ENCODE results near the gene KIF3C. TPM values are rescaled to one million over a fixed set of nuclear protein-coding genes. Genes with fewer than 3 reads are reported as not detected.
A peak's percentile ranks its signal among the peaks of the same experiment; 100 is the strongest.

Gene KIF3C
- total and polyA plus RNA-seq, 2 donors (not counting 3 experiments of a cell fraction or from before 2014, with no cell fraction given), result 11.4 to 40.7 TPM

DNA sequence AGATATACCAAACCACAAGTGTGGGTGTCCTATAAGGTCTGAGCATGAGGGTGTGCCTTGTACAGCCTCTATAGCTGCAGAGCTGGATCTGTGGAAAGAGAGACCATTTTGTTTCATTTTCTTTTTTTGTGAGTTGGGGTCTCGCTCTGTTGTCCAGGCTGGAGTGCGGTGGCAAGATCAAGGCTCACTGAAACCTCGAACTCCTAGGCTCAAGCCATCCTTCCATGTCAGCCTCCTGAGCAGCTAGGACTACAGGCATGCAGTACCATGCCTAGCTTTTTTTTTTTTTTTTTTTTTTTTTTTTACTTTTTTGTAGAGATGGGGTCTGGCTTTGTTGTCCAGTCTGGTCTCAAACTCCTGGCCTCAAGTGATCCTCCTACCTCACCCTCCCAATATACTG is 10.7 kb downstream of the KIF3C start:
- Histone ChIP-seq H3K27ac (ENCODE audit: insufficient read depth, low read depth, low read length) (peak overlapping the region; percentile 19), H3K79me2 (ENCODE audit: control insufficient read depth, insufficient read depth, low read length) (peaks cover 10% of the 10 kb centered on the region), H2AFZ (ENCODE audit: low read depth, low read length) (no peak overlapping the region), H3K4me3 (replicated peaks in 1 of 3; ENCODE audit: insufficient read depth in 1 of 3, low read depth in 1 of 3, low read length in 3 of 3) (no peak overlapping the region), H4K20me1 (replicated peaks; ENCODE audit: control insufficient read depth, extremely low read depth, insufficient read depth, low read length) (no peaks in the 10 kb centered on the region), H3K9me1 (replicated peaks; ENCODE audit: control insufficient read depth, extremely low read depth, insufficient read depth, low read length) (no peaks in the 10 kb centered on the region), H3K9me3 (replicated peaks; ENCODE audit: control insufficient read depth, insufficient read depth, low read length) (no peaks in the 10 kb centered on the region), H3K4me1 (ENCODE audit: control insufficient read depth, extremely low read depth, insufficient read depth, low read length) (peaks cover 11% of the 10 kb centered on the region), H3K27me3 (ENCODE audit: control insufficient read depth in 2 of 2, insufficient read depth in 2 of 2, low read length in 2 of 2) (no peaks in the 10 kb centered on the region), H3K36me3 (ENCODE audit: control insufficient read depth in 2 of 2, extremely low read depth in 1 of 2, insufficient read depth in 2 of 2, low read length in 2 of 2) (peaks cover 3 to 8% of the 10 kb centered on the region in 2 experiments), H3K9ac (replicated peaks; ENCODE audit: extremely low read depth, insufficient read depth, low read length) (no peak overlapping the region), H3K4me2 (ENCODE audit: insufficient read depth, low read length) (no peak overlapping the region)
- POLR2A ChIA-PET, result interaction anchor here (0.7 to 1.0 kb wide), 3 partner anchors 55 to 545 kb away, joined by 3 to 5 read pairs (median 4); partner anchors contain the start of gene RAB10
- no peak for TF ChIP-seq MYC (IDR thresholded peaks at IDR 0.05; ENCODE audit: low read depth, low read length)
- no peak for TF ChIP-seq EZH2 (IDR thresholded peaks at IDR 0.05; ENCODE audit: borderline replicate concordance, low read depth, low read length, severe bottlenecking)
- no peak for TF ChIP-seq POLR2A (IDR thresholded peaks at IDR 0.05; ENCODE audit: low read depth, low read length)
- no peak for TF ChIP-seq JUN (IDR thresholded peaks at IDR 0.05; ENCODE audit: borderline replicate concordance, insufficient read depth, insufficient read length, low read depth)
- TF ChIP-seq FOS (IDR thresholded peaks at IDR 0.05; ENCODE audit: borderline replicate concordance, insufficient read depth, low read length), result no peak
- TF ChIP-seq POLR2AphosphoS5 (IDR thresholded peaks at IDR 0.05; ENCODE audit: insufficient read depth, low read depth, low read length), result no peak
- no peak for TF ChIP-seq MAX (IDR thresholded peaks at IDR 0.05; ENCODE audit: insufficient read depth, insufficient read length)
- TF ChIP-seq, protein P1, sequence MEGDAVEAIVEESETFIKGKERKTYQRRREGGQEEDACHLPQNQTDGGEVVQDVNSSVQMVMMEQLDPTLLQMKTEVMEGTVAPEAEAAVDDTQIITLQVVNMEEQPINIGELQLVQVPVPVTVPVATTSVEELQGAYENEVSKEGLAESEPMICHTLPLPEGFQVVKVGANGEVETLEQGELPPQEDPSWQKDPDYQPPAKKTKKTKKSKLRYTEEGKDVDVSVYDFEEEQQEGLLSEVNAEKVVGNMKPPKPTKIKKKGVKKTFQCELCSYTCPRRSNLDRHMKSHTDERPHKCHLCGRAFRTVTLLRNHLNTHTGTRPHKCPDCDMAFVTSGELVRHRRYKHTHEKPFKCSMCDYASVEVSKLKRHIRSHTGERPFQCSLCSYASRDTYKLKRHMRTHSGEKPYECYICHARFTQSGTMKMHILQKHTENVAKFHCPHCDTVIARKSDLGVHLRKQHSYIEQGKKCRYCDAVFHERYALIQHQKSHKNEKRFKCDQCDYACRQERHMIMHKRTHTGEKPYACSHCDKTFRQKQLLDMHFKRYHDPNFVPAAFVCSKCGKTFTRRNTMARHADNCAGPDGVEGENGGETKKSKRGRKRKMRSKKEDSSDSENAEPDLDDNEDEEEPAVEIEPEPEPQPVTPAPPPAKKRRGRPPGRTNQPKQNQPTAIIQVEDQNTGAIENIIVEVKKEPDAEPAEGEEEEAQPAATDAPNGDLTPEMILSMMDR (IDR thresholded peaks at IDR 0.05; ENCODE audit: extremely low read depth in 1 of 2, insufficient read depth in 1 of 2, low read depth in 1 of 2, low read length in 2 of 2), result no peak
- TF ChIP-seq GATA2 (IDR thresholded peaks at IDR 0.05; ENCODE audit: insufficient read depth, insufficient read length, low read depth, low read length), result no peak
- DNase-seq (ENCODE audit: low read depth, low spot score) (no peak), FAIRE-seq (no peak)
- intact Hi-C loops (cut with micrococcal nuclease) (no loop called here), dilution Hi-C loops (cut with MboI; ENCODE audit: extremely low pct_ligation_motif_present, low sequenced_read_pairs) (no loop called here)
- CTCF ChIA-PET, result interaction anchor here (0.6 to 1.0 kb wide), 5 partner anchors 9 to 20 kb away, joined by 3 to 5 read pairs (median 5); no protein-coding TSS in a partner anchor
- no TSS peak for BruUV-seq (replicated peaks)

Measured in endothelial cell of umbilical vein (primary cell).